Testis (tissue), 2 donors: ENCODE results near the gene BAZ1B.

Experiments used
- POLR2A ChIP-seq: fragments of 450-650 bp; IDR thresholded peaks from one replicate; pipeline ENCODE4 v1.6.1; 2017; ENCODE audit warnings: antibody characterized with exemption, mild to moderate bottlenecking, moderate library complexity
- TF ChIP-seq, protein P1 (sequence below), 3 experiments: fragments of 450-650 bp in 2 of 3; fragments of 200-600 bp in 1 of 3; sonication (generic) in 1 of 3; IDR thresholded peaks; one replicate each; pipeline ENCODE4 v1.5.1; 2016 to 2019; ENCODE audit warnings: antibody characterized with exemption in 3 of 3, mild to moderate bottlenecking in 2 of 3, moderate library complexity in 1 of 3

DNA sequence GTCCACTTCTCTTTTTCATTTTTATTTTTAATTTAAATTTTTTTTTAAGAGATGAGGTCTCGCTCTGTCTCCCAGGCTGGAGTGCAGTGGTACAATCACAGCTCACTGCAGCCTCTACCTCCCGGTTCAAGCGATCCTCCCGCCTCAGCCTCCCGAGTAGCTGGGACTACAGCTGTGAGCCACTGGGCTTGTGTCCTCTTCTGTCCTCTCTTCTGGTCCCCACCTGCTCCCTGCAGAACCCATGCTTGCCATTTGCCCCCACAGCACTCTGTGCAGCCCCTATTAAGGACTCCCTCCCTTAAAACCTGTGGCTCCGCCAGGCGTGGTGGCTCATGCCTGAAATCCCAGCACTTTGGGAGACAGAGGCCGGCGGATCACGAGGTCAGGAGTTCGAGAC is 97.6 kb downstream of the BAZ1B start:
- TF ChIP-seq, protein P1, sequence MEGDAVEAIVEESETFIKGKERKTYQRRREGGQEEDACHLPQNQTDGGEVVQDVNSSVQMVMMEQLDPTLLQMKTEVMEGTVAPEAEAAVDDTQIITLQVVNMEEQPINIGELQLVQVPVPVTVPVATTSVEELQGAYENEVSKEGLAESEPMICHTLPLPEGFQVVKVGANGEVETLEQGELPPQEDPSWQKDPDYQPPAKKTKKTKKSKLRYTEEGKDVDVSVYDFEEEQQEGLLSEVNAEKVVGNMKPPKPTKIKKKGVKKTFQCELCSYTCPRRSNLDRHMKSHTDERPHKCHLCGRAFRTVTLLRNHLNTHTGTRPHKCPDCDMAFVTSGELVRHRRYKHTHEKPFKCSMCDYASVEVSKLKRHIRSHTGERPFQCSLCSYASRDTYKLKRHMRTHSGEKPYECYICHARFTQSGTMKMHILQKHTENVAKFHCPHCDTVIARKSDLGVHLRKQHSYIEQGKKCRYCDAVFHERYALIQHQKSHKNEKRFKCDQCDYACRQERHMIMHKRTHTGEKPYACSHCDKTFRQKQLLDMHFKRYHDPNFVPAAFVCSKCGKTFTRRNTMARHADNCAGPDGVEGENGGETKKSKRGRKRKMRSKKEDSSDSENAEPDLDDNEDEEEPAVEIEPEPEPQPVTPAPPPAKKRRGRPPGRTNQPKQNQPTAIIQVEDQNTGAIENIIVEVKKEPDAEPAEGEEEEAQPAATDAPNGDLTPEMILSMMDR (IDR thresholded peaks at IDR 0.05), result no peak
- no peak for TF ChIP-seq POLR2A
